ENCODE results near the gene AP5Z1. TPM values are rescaled to one million over a fixed set of nuclear protein-coding genes. Genes with fewer than 3 reads are reported as not detected.

The AP5Z1 gene
- total and polyA plus RNA-seq, 2 of the 4 experiments (the other 2 are of a cell fraction) = 9.7 to 38.7 TPM

DNA sequence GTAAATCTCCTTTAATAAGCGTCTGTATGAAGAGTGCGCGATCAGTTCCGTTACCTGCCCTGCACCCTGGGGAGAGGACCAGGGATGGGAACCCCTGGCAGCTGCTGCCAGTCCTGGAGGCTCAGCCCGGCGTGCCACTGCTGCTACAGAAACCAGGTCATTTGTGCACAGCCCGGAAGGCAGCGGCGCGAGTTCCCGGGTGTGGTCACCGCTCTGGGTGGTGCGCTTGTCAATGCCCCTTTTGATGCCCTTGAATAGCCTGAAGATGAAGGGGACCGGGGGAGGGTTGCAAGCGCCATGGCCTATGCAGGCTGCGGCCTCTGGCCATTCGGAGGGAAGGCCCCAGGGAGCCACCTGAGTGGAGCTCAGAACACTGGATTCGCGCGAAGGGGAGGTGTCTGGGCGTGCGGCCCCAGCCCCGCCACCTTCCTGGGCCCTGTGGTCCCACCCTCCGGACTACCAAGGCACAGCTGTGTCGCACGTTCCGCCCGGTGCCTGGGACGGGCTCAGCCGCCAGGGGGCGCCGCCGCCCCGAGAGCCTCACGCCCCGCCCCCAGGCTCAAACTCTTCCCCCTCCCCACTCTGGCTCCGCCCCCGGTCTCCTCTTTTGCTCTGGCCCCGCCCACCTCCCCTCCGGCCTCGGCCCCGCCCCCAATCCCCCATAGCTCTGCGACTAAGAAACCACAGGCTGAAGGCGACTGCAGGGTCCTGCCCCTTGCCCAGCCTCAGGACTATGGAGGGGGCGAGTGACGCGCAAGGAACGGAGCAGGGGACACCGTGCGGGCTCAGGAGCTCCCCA is 16.5 kb downstream of the AP5Z1 start (continued):
- TF ChIP-seq NFE2L2 (IDR thresholded peaks at IDR 0.05; ENCODE audit: low read depth, low read length) = no peak

DNA sequence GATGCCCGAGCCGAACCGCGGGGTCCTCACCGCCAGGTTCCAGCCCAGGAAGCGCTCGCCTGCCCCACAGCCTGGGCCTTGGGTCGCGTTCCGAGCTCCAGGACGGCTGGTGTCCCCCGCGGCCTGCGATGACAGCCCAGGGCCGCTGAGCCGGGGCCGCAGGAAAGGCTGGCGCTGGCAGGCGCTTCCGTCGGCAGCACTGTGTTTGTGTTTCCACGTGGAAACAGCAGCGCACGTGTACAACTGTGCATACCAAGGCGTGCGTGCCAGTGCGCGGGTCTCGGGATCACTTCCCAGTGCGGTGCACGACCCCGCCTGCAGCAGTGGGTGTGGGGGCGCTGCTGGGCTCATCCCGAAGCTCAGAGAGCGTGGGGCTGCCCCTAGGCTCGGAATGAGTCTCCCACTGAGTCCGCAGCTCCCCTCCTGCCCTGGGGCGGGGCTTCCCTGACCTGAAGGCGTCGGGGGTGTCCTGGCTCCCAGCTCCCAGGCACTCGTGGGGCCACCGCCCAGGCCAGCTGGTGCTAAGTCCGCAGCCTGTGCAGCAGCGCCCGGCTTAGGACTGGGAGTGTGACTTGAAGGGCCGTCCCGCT is 17.2 kb downstream of the AP5Z1 start:
- Histone ChIP-seq H2AFZ (replicated peaks; ENCODE audit: low read length, poor library complexity) (peak overlapping the region; percentile 32), H3K56ac (ENCODE audit: extremely low read depth, insufficient read depth, low read length) (no peak overlapping the region), H4K5ac (ENCODE audit: low read depth, low read length) (no peak overlapping the region), H3K79me1 (ENCODE audit: low read depth in 1 of 2, low read length in 2 of 2) (no peaks in the 10 kb centered on the region), H3K4me1 (ENCODE audit: control insufficient read depth, insufficient read depth, low read length) (no peaks in the 10 kb centered on the region), H3K9me1 (ENCODE audit: insufficient read depth, low read length) (0 out of 2 replicates have a peak, but pooled peaks cover 3% of the 10 kb centered on the region), H4K91ac (ENCODE audit: insufficient read depth, low read depth, low read length) (no peak overlapping the region), H3K4me2 (ENCODE audit: low read depth, low read length) (no peak overlapping the region), H2AK9ac (replicated peaks; ENCODE audit: low read depth, low read length, poor library complexity) (peak overlapping the region; percentile 28), H3K4ac (ENCODE audit: low read depth, low read length) (no peak overlapping the region), H3K27ac (ENCODE audit: insufficient read depth, low read length) (no peak overlapping the region), H2BK5ac (ENCODE audit: low read depth, low read length, poor library complexity, severe bottlenecking) (no peak overlapping the region), H2BK20ac (ENCODE audit: low read depth, low read length) (no peak overlapping the region), H3K23ac (ENCODE audit: low read depth, low read length) (no peak overlapping the region), H2BK15ac (ENCODE audit: low read depth, low read length) (no peak overlapping the region), H3K18ac (ENCODE audit: low read depth, low read length) (no peak overlapping the region), H3K36me3 (ENCODE audit: control insufficient read depth, insufficient read depth, low read length) (peaks cover 44% of the 10 kb centered on the region), H4K8ac (ENCODE audit: low read depth in 2 of 2, low read length in 2 of 2) (no peak overlapping the region), H3K4me3 (ENCODE audit: insufficient read depth, low read depth, low read length) (no peak overlapping the region), H2BK120ac (ENCODE audit: low read depth, low read length) (no peak overlapping the region), H2AK5ac (ENCODE audit: low read depth, low read length) (no peak overlapping the region), H3K27me3 (ENCODE audit: control insufficient read depth, insufficient read depth, low read length) (no peaks in the 10 kb centered on the region), H3K14ac (replicated peaks; ENCODE audit: low read depth, low read length) (no peak overlapping the region), H3K9me3 (ENCODE audit: control insufficient read depth, insufficient read depth, low read length) (no peaks in the 10 kb centered on the region), H4K20me1 (ENCODE audit: insufficient read depth, low read length) (no peaks in the 10 kb centered on the region), H3K9ac (ENCODE audit: low read depth, low read length) (no peak overlapping the region)
- ATAC-seq (ENCODE audit: low read depth) (no peak; the same call in 1 of the 2 replicates), DNase-seq (no peak)
- TF ChIP-seq MAFK (IDR thresholded peaks at IDR 0.05; ENCODE audit: low read depth, low read length) (no peak), RFX5 (IDR thresholded peaks at IDR 0.05; ENCODE audit: low read depth, low read length) (no peak), POLR2A (IDR thresholded peaks at IDR 0.05; ENCODE audit: low read depth, low read length) (no peak), BHLHE40 (IDR thresholded peaks at IDR 0.05; ENCODE audit: low read depth, low read length) (no peak), RCOR1 (IDR thresholded peaks at IDR 0.05; ENCODE audit: insufficient replicate concordance, low read length) (no peak), NFE2L2 (IDR thresholded peaks at IDR 0.05; ENCODE audit: low read depth, low read length) (no peak), MXI1 (IDR thresholded peaks at IDR 0.05; ENCODE audit: borderline replicate concordance, low read depth, low read length) (no peak), MAZ (IDR thresholded peaks at IDR 0.05; ENCODE audit: borderline replicate concordance, low read depth, low read length) (no peak), RAD21 (IDR thresholded peaks at IDR 0.05; ENCODE audit: low read length) (no peak), CHD1 (IDR thresholded peaks at IDR 0.05; ENCODE audit: low read depth, low read length) (no peak)
- TF ChIP-seq, protein P1, sequence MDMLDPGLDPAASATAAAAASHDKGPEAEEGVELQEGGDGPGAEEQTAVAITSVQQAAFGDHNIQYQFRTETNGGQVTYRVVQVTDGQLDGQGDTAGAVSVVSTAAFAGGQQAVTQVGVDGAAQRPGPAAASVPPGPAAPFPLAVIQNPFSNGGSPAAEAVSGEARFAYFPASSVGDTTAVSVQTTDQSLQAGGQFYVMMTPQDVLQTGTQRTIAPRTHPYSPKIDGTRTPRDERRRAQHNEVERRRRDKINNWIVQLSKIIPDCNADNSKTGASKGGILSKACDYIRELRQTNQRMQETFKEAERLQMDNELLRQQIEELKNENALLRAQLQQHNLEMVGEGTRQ (IDR thresholded peaks at IDR 0.05; ENCODE audit: low read depth, low read length) = no peak
- TF ChIP-seq, protein P2, sequence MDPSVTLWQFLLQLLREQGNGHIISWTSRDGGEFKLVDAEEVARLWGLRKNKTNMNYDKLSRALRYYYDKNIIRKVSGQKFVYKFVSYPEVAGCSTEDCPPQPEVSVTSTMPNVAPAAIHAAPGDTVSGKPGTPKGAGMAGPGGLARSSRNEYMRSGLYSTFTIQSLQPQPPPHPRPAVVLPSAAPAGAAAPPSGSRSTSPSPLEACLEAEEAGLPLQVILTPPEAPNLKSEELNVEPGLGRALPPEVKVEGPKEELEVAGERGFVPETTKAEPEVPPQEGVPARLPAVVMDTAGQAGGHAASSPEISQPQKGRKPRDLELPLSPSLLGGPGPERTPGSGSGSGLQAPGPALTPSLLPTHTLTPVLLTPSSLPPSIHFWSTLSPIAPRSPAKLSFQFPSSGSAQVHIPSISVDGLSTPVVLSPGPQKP (IDR thresholded peaks at IDR 0.05; ENCODE audit: borderline replicate concordance, low read depth, low read length) = no peak
- intact Hi-C loops (cut with micrococcal nuclease) (no loop called here), dilution Hi-C loops (cut with HindIII; ENCODE audit: low sequenced_read_pairs, unreplicated experiment) (no loop called here), in situ Hi-C loops (cut with MboI; ENCODE audit: low sequenced_read_pairs) (no loop called here)
- WGBS, 2 experiments (ENCODE audit: extremely low coverage in 2 of 2, insufficient read length in 1 of 2) = 61% methylated on average over 32 of the region's 47 CpGs; no CpG with 5 or more reads in 1 of the 2 experiments
- BruUV-seq (replicated peaks) = no TSS peak
- ChIA-PET POLR2A (ENCODE audit: unreplicated experiment) (interaction anchor here (0.5 to 0.6 kb wide), 2 partner anchors 14 to 106 kb away, joined by 4 read pairs; no protein-coding TSS in a partner anchor), CTCF (interaction anchor here (0.9 kb wide), 1 partner anchor 17 kb away, joined by 3 read pairs; the partner anchor contains the start of gene AP5Z1)
